Measurements from ENCODE around the gene KRT5.

GRCh38 chr12:52525661-52526499, 5.7 kb upstream of the KRT5 start:
- TF ChIP-seq CTCF (conservative IDR thresholded peaks at IDR 0.05; ENCODE audit: low read length): no peak
- TF ChIP-seq EZH2phosphoT487 (IDR thresholded peaks at IDR 0.05; ENCODE audit: borderline replicate concordance, low read depth, low read length): no peak
